GM19324 (cell line): ENCODE data around the gene SND1.

Experiments used
- ATAC-seq: cut with Tn5 transposase; IDR thresholded peaks from one replicate; pipeline ENCODE4 v1.9.1; 2021; ENCODE audit warnings: mild to moderate bottlenecking, moderate library complexity; ENCODE audit not compliant: unreplicated experiment, low FRiP score

SND1 gene

GRCh38 chr7:127920787-127921438 is 268.9 kb downstream of the SND1 start:
- ATAC-seq = no peak

DNA sequence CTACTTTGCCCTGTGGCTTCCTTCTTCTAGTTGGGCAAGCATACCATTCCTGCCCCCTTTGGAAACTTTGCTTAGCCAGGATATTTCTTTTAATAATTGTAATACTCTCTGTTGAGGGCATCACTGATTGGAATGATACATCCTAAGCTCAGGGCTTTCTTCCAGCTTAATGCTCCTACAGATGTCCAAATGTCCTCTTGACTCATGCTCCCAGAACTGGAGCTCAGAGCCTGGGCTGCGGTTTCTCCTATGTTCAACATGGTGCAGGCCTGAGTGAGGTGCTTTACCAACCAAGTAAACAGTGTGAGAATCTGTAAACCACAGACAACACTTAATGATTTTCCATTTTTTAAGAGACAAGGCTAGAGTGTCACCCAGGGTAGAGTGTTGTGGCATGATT is 270.7 kb downstream of the SND1 start:
- no peak for ATAC-seq

DNA sequence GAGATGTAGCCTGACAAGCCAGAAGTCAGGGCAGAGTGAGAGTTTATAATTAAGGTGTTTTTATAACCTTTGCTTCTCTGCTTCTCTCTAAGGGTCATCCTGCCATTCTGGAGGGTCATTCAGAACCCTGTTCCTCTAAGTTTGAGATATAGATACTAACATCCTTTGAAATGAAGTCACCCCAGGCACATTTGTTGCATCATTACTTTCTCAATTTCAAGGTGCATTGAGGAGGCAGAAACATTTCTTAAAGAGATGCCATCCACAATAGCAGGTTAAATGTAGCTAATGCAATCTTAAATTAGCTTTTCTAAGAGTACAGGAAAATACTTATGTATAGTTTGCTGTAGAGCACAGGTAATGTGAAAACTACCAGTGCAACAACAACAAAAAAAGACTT is 272.9 kb downstream of the SND1 start:
- no peak for ATAC-seq

DNA sequence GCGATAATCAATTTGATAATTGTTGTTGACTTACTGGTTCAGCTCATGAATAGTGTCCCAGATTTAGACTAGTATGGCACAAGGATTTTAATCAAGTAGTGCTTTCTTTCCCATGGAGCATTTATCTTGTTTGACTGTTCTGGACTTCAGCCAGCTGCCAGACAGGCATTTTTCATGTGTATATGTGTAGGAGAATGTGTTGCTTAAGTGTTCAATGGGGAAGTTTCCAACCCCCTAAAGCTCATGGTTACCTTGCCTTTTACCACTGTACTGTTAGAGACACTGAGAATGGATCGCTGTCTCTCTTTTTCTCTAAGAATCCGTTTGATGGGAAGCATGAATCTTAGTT is 275.3 kb downstream of the SND1 start:
- no peak for ATAC-seq

DNA sequence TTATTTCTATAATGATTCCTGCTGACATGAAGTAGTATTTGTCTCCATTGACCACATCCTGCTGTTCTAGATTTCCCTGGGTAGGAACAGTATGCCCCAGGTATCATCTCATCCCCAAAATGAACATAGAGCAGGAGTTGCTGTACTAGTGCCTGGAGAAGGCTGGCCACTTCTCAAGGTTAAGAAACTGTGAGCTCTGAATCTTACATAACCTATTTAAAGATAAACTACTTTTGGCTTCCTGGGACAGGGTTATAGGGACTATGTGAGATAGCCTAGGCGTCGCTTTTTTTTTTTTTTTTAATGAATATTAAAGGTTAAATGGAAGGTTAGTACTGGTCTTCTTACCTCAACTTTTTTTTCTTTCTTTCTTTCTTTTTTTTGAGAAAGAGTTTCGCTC is 276.2 kb downstream of the SND1 start:
- no peak for ATAC-seq

GRCh38 chr7:127928852-127929251 is 276.9 kb downstream of the SND1 start:
- no peak for ATAC-seq

DNA sequence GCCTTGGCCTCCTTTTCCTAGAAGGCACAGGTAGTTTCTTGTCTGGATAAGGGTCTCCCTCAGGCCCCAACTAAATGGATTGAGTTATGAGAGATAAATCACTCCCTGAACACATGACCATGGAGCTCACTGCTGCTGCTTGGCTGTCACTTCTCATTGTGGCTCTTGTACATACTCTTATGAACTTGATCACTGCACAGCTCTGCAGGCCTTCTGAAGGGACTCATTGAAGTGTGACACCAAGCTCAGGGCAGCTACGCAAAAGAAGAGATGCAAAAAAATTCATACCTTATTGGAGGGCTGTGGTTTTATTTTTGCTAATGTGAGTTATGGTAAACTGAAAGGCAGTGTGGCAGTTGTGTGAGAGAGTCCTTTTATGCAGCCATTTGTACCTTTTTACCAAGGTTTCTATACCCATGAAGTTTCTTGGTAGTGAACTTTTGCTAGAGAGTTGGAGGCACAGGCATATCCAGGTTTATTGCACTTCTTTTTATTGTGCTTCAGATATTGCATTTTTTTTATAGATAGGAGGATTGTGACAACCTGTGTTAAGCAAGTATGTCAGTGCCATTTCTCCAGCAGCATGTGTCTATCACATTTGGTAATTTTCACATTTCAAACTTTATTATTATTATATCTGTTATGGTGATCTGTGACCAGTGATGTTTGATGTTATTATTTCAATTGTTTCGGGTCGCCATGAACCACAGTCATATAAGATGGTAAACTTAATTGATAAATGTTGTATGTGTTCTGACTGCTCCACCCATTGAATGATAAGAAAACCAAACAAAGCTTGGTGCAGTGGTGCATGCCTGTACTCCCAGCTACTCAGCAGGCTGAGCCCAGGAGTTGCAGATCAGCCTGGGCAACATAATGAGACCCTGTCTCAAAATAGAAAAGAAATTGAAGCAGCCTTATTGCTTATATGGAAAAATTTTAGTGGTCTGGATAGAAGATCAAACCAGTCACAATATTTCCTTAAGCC is 278.6 kb downstream of the SND1 start:
- no peak for ATAC-seq

DNA sequence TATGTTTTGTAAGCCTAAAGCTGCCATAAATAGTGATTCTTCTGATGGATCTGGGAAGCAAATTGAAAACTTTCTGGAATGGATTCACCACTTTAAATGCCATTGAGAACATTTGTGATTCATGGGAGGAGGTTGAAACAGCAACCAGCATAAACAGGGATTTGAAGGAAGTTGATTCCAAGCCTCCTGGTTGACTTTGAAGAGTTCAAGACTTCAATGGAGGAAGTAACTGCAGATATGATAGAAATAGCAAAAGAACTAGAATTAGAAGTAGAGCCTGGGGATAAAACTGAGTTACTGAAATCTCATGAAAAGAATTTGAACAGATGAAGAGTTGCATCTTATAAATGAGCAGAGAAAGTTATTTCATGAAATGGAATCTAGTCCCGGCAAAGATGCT is 280.1 kb downstream of the SND1 start:
- no peak for ATAC-seq

DNA sequence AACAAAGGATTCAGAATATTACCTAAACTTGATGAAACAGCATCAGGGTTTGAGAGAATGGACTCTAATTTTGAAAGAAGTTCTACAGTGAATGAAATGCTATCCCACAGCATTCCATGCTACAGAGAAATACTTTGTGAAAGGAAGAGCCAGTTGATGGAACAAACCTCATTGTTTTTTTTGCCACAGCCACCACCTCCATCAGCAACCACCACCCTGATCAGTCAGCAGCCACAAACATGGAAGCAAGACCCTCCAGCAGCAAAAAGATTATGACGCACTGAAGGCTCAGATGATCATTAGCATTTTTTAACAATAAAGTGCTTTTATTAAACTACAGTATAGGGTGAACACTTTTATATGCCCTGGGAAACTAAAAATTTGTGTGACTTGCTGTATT is 280.5 kb downstream of the SND1 start:
- ATAC-seq = no peak

DNA sequence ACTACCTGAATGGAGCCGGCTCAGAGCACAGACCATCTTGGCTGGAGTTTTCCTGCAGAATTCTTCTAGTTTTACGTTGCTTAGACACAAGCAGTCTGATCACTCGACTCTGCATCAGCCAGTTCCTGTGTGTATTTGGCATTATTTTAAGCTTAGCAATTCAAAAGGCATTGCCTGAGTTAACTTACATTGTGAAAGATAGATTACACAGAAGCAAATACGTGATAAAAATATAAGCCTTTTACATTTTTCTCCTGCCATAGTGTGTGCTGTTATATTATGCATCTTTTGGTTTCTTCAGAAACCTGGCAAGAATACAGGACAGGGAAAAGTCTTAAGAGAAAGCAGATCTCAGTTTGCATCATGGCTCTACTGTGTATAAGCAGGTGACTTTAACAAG is 281.2 kb downstream of the SND1 start:
- ATAC-seq = no peak

DNA sequence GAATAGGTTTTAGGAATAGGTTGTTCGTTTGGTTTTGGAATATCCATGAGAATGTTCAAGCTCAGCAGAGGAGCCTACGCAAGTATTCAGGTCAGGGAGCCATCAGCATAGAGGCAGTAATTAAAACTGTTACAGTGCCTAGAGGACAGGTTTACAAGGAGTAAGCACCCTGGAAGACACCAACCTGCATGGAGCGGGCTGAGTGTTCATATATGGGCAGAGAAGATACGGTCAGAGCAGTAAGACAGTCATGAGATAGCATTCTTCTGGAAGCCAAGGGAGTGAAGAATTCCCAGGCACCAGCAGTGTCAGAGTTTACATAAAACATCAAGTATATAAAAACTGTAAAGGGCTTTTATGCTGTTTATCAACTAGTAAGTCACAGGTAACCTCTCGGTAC is 282.7 kb downstream of the SND1 start:
- no peak for ATAC-seq

GRCh38 chr7:127935847-127936376 is 283.9 kb downstream of the SND1 start:
- ATAC-seq = peak; percentile 54

DNA sequence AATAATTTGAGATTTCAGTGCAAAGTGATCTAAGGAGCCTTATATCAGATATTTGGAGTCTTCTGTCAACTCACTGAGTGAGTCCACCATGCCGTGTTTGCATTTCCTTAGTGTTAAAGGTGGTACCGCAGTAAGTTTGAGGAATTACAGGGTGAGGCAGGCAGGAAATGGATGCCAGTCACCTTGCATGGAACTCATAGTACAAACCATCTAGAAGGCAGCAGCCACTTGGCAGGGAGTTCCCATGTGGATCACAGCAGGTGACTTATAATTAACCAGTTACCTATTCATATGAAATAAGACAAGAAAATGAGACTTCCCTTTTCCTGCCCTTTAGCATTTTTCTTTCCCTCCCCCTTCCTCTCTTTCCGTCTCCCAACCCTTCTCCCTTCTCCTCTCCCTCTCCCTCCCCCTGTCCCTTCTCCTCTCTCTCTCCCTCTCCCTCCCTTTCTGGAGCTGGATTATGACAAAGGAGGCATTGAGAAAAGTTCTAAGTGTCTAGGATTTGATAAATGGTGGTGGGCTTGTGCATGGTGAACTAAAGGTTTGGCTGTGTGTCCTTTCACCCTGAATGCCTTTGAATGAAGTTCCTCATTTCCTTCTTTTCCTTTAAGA is 285.2 kb downstream of the SND1 start:
- no peak for ATAC-seq

DNA sequence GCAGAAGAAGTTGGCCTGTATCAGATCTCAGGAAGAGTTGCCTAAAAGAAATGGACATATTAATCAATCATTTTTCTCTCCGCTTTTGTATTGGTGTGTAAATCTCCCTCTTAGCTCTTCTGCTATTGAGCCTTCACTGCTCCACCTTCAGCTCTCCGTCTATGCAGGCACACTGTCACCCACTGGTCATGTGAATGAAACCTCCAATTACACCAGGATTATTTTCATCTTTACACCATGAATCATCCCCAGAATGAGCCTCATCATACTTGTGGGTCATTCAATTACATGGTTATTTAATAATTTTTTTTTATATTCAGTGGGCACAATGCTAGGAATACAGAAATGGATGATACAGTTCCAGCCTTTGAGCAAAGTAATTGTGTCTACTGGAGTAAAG is 286.6 kb downstream of the SND1 start:
- no peak for ATAC-seq

- no peak for ATAC-seq
These were observed 288.6 kb downstream of the SND1 start for GRCh38 chr7:127940381-127941160.

DNA sequence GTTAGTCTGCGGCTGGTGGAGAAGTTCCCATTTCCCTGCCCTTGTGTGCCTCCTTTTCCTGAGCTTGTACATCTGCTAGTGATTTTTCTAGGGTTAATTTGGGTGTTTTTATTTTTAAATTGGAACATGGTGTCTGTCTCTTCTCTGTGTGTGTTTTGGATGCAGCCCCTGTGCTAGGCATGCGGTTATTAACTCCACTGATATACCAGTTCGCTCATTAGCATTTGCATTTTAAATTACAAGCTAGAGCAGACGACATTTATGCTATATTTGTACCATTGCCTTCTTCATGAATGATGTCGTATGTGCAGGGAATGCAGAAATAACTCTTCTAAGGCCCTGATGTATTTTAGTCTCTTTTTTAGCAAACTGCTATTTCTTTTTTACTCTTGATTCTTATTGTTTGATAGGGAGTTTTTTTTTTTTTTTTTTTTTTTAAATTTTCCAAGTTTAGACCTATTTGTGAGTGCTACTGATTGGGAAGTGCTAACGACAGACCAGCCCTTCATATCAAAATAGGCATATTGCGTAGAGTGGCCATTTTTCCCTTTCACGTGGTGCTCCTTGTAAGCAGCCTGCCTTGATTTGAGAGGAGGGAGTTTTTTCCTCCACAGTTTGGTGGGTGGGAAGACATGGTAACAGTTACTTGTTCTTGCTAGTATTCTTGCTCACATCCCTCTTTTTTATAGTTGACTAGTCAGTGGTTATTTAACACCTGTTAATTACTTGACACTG is 289.6 kb downstream of the SND1 start:
- ATAC-seq = no peak

- ATAC-seq = no peak
These were observed 291.8 kb downstream of the SND1 start for GRCh38 chr7:127943541-127944521.

- no peak for ATAC-seq
These were observed 294.1 kb downstream of the SND1 start for GRCh38 chr7:127946111-127946510.

DNA sequence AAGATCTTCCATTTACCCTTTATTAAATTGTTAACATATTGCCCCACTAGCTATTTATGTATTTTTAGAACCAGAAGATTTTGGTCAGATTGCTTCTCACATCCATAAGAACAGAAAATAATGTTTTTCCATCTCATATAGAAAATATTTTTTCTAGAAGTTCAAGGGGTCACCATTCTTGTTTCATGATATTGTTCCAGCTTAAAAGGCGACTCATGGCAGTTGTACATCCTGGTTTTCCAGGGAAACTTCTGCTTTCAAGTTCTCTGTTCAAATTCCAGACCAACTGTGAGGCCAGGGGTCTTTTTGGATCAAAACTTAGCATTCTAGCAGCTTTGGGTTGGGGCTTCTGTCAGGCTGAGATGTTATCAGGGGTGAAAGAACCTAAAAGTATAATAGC is 294.9 kb downstream of the SND1 start:
- no peak for ATAC-seq
